Thoracic aorta (tissue), 2 donors: ENCODE data around the gene JAKMIP1. TPM values are rescaled to one million over a fixed set of nuclear protein-coding genes. Genes with fewer than 3 reads are reported as not detected.

Experiments used
- ATAC-seq: fragments of 150-250 bp; one replicate; pipeline ENCODE4 v1.8.0; 2017; ENCODE audit warnings: low read depth; ENCODE audit not compliant: insufficient number of reproducible peaks, low FRiP score
- DNase-seq: peaks from one replicate; pipeline ENCODE4 v3.0.0-alpha.2; 2020; ENCODE audit warnings: low spot score
- H3K27ac ChIP-seq, 2 donors: fragments of 200-600 bp; sonication (generic); 1 replicate in 1 of 2; 2 replicates in 1 of 2; pipeline ENCODE4 v1.5.1; 2016; ENCODE audit warnings: mild to moderate bottlenecking in 2 of 2, moderate library complexity in 2 of 2
- H3K27me3 ChIP-seq: fragments of 200-600 bp; sonication (generic); replicated peaks from 2 replicates; pipeline ENCODE4 v1.6.0; 2016; ENCODE audit warnings: mild to moderate bottlenecking; ENCODE audit not compliant: insufficient read depth
- H3K36me3 ChIP-seq: fragments of 200-600 bp; sonication (generic); one replicate; pipeline ENCODE4 v1.5.1; 2016
- H3K4me1 ChIP-seq, 2 donors: fragments of 200-600 bp; sonication (generic); 1 replicate in 1 of 2; 2 replicates in 1 of 2; pipeline versions ENCODE4 v1.5.1 to v1.6.0; 2016; ENCODE audit warnings: low read depth in 2 of 2, mild to moderate bottlenecking in 1 of 2; ENCODE audit not compliant: control insufficient read depth in 1 of 2
- H3K4me3 ChIP-seq: fragments of 200-600 bp; sonication (generic); 2 replicates; pipeline ENCODE4 v1.5.1; 2016; ENCODE audit warnings: mild to moderate bottlenecking
- H3K9me3 ChIP-seq: fragments of 200-600 bp; sonication (generic); 2 replicates; pipeline ENCODE4 v1.5.1; 2016
- total RNA-seq, 2 donors: library from RNA; depleted of rRNA; stranded (reverse); fragments of >200 nt; gene quantifications; one replicate each; pipeline versions ENCODE4 v1.1.0 to v1.2.3, GENCODE V29; 2016
- TF ChIP-seq, protein P1 (sequence below): fragments of 200-600 bp; sonication (generic); IDR thresholded peaks from one replicate; pipeline ENCODE4 v1.5.1; 2019; ENCODE audit warnings: antibody characterized with exemption

The JAKMIP1 gene
- total RNA-seq, 2 donors from 2014 or later, result 0.28 to 0.81 TPM

DNA sequence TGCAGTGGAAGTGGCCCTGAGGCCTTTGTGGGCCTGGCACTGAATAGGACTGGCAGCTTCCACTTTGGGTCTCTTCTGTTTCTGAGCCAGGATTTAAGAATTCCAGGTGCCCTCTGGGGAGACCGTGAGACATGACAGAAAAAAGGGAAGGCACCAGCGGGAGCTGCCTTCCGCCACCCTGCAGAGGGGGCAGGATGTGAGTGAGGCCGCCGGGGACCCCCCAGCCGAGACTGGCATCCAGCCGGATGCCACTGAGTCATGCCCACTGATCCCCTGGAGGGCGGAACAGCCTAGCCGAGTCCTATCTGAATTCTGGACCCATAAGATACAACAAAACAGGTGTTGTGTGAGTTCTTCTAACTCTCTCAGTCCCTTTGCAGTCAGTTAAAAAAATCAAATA lies 223.4 kb downstream of the JAKMIP1 start:
- no peaks in the 10 kb centered on the region for H3K27me3 ChIP-seq
- no peak for ATAC-seq
- H3K9me3 ChIP-seq, result no peaks in the 10 kb centered on the region
- H3K27ac ChIP-seq, result no peak overlapping the region
- TF ChIP-seq, protein P1, sequence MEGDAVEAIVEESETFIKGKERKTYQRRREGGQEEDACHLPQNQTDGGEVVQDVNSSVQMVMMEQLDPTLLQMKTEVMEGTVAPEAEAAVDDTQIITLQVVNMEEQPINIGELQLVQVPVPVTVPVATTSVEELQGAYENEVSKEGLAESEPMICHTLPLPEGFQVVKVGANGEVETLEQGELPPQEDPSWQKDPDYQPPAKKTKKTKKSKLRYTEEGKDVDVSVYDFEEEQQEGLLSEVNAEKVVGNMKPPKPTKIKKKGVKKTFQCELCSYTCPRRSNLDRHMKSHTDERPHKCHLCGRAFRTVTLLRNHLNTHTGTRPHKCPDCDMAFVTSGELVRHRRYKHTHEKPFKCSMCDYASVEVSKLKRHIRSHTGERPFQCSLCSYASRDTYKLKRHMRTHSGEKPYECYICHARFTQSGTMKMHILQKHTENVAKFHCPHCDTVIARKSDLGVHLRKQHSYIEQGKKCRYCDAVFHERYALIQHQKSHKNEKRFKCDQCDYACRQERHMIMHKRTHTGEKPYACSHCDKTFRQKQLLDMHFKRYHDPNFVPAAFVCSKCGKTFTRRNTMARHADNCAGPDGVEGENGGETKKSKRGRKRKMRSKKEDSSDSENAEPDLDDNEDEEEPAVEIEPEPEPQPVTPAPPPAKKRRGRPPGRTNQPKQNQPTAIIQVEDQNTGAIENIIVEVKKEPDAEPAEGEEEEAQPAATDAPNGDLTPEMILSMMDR, result no peak
- DNase-seq, result no peak
- no peaks in the 10 kb centered on the region for H3K4me1 ChIP-seq
- no peaks in the 10 kb centered on the region for H3K36me3 ChIP-seq
- H3K4me3 ChIP-seq, result no peak overlapping the region

DNA sequence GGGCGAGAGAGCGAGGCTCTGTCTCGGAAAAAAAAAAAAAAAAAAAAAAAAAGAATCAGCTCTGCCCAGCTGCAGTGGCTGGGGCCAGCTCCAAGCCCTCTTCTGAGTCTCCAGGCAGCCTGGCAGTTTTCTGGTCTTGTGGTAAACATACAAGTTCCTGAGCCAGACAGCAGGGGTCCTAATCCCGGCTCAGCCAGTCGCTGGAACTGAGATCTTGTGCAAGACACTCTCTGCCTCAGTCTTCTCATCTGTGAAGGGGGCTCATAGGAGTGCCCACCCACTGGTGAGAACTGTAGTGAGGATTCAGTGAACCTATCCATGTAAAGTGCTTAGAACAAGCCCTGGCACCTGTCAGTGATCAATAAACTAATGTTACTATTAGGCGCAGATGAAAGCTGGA lies 223.9 kb downstream of the JAKMIP1 start:
- H3K4me1 ChIP-seq, result no peaks in the 10 kb centered on the region
- no peak overlapping the region for H3K4me3 ChIP-seq
- H3K27me3 ChIP-seq, result no peaks in the 10 kb centered on the region
- no peak overlapping the region for H3K27ac ChIP-seq
- no peaks in the 10 kb centered on the region for H3K9me3 ChIP-seq
- ATAC-seq (no peak), DNase-seq (no peak)
- no peaks in the 10 kb centered on the region for H3K36me3 ChIP-seq
- TF ChIP-seq, protein P1, result no peak

Other genes starting within 250 kb of the JAKMIP1 start
- under 1 TPM in 1 of 2 donors, not detected in 1; 0.14 TPM for gene C4orf50, start 182.1 kb downstream of the JAKMIP1 start, total RNA-seq
- gene WFS1, start 69.3 kb upstream of the JAKMIP1 start, total RNA-seq, result 100 to 1,000 TPM in 1 of 2 donors, 10 to 100 TPM in 1; 77.9 to 131 TPM